ENCODE data around the gene CDCA5. TPM values are rescaled to one million over a fixed set of nuclear protein-coding genes. Genes with fewer than 3 reads are reported as not detected.

Gene CDCA5
- total RNA-seq, 1 donor from 2014 or later: 25.9 TPM

- H3K27ac Mint-ChIP-seq: peak overlapping the region; percentile 80
- H3K36me3 Mint-ChIP-seq (ENCODE audit: insufficient read depth): peaks cover 8% of the 10 kb centered on the region
- TF ChIP-seq CTCF (IDR thresholded peaks at IDR 0.05; ENCODE audit: unreplicated experiment): no peak
- no peaks in the 10 kb centered on the region for H3K9me3 Mint-ChIP-seq (ENCODE audit: low read depth)
- no peak for DNase-seq (ENCODE audit: low spot score, unreplicated experiment)
- H3K27me3 Mint-ChIP-seq: no peaks in the 10 kb centered on the region
- no peak overlapping the region for H3K4me3 Mint-ChIP-seq (ENCODE audit: low read depth)
- H3K4me1 Mint-ChIP-seq (ENCODE audit: low read depth): peaks cover 1% of the 10 kb centered on the region
Observed at GRCh38 chr11:65043881-65044501, 39.8 kb downstream of the CDCA5 start.

- no peak for TF ChIP-seq CTCF (IDR thresholded peaks at IDR 0.05; ENCODE audit: unreplicated experiment)
- Mint-ChIP-seq H3K9me3 (ENCODE audit: low read depth) (no peaks in the 10 kb centered on the region), H3K27ac (no peak overlapping the region), H3K27me3 (no peaks in the 10 kb centered on the region), H3K36me3 (ENCODE audit: insufficient read depth) (peaks cover 10% of the 10 kb centered on the region), H3K4me1 (ENCODE audit: low read depth) (peaks cover 1% of the 10 kb centered on the region), H3K4me3 (ENCODE audit: low read depth) (peak overlapping the region; percentile 85)
- DNase-seq (ENCODE audit: low spot score, unreplicated experiment): no peak
Observed at GRCh38 chr11:65042891-65043290, 40.9 kb downstream of the CDCA5 start.

- Mint-ChIP-seq H3K36me3 (ENCODE audit: insufficient read depth) (peaks cover 12% of the 10 kb centered on the region), H3K27me3 (no peaks in the 10 kb centered on the region), H3K4me3 (ENCODE audit: low read depth) (peak within 1 kb of the TSS; percentile 87), H3K27ac (peak within 1 kb of the TSS; percentile 96), H3K9me3 (ENCODE audit: low read depth) (no peaks in the 10 kb centered on the region), H3K4me1 (ENCODE audit: low read depth) (peaks cover 1% of the 10 kb centered on the region)
- TF ChIP-seq CTCF (IDR thresholded peaks at IDR 0.05; ENCODE audit: unreplicated experiment): no peak
- DNase-seq (ENCODE audit: low spot score, unreplicated experiment): peak; percentile 77
Observed at GRCh38 chr11:65040847-65041622, 42.8 kb downstream of the CDCA5 start, which contains the start of gene SAC3D1. Gene SAC3D1 (plus strand): TSS chr11:65041210. CDS start chr11:65041293, 83 bp downstream.

DNA sequence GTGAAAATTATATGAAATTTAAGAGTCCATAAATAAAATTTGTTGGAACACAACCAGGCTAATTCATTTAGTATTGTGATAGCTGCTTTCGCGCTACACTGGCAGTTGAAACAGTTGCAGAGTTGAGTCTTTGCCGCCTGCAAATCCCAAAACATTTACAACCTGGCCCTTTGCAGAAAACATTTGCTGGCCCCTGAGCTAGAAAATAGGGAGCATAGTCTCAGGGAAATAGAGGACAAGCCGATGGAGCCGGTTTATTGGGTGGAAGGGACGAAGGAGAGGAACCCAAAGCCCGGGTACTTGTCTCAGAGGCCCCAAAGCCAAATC, 43.4 kb downstream of the CDCA5 start:
- H3K9me3 Mint-ChIP-seq (ENCODE audit: low read depth): no peaks in the 10 kb centered on the region
- DNase-seq (ENCODE audit: low spot score, unreplicated experiment): no peak
- H3K4me3 Mint-ChIP-seq (ENCODE audit: low read depth): peak overlapping the region; percentile 87
- peaks cover 1% of the 10 kb centered on the region for H3K4me1 Mint-ChIP-seq (ENCODE audit: low read depth)
- no peaks in the 10 kb centered on the region for H3K27me3 Mint-ChIP-seq
- H3K27ac Mint-ChIP-seq: peak overlapping the region; percentile 96
- no peak for TF ChIP-seq CTCF (IDR thresholded peaks at IDR 0.05; ENCODE audit: unreplicated experiment)
- peaks cover 12% of the 10 kb centered on the region for H3K36me3 Mint-ChIP-seq (ENCODE audit: insufficient read depth)

DNA sequence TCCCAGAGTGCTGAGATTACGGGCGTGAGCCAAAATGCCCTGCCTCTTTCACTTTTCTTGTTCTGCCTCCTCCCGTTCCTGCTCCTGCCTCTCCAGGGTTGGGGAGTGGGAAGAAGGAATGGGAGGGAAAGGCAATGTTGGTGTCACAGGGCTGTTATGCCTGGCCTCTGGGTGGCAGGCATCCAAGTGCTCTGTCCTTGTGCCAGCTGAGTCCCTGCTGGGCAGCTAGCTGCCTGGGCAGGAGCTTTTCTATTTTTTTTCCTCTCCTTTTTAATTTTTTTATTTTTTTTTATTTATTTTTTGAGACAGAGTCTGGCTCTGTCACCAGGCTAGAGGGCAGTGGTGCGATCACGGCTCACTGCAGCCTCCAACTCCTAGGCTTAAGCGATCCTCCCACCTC, 46.9 kb downstream of the CDCA5 start:
- Mint-ChIP-seq H3K36me3 (ENCODE audit: insufficient read depth) (peaks cover 4% of the 10 kb centered on the region), H3K4me1 (ENCODE audit: low read depth) (peaks cover 1% of the 10 kb centered on the region), H3K27me3 (no peaks in the 10 kb centered on the region), H3K9me3 (ENCODE audit: low read depth) (no peaks in the 10 kb centered on the region), H3K27ac (no peak overlapping the region), H3K4me3 (ENCODE audit: low read depth) (no peak overlapping the region)
- DNase-seq (ENCODE audit: low spot score, unreplicated experiment): no peak
- TF ChIP-seq CTCF (IDR thresholded peaks at IDR 0.05; ENCODE audit: unreplicated experiment): no peak
